Activated gamma-delta T cell treated with Interleukin-2 at 50 U/mL for 16 hours (primary cell): ENCODE measurements around the gene GBE1.
"Not testable (repeated sequence)": the region's sequence is repeated elsewhere in the genome, so short reads cannot be mapped to it uniquely, and the experiment has no call there.

ENCODE experiments used
- DNase-seq: peaks from one replicate; pipeline ENCODE4 v3.0.0-alpha.2; 2020

The GBE1 gene

GRCh38 chr3:81760924-81761903 lies at the start of gene GBE1:
Gene GBE1 (minus strand): TSS chr3:81761645. CDS start chr3:81761517, 128 bp downstream.
- DNase-seq: peak; percentile 85

GRCh38 chr3:81808900-81809299 lies 47.5 kb upstream of the GBE1 start:
- DNase-seq: no peak

- DNase-seq: no peak
Measured at GRCh38 chr3:81799403-81799802, 38.0 kb upstream of the GBE1 start.

- no peak for DNase-seq
Measured at GRCh38 chr3:81793410-81793809, 32.0 kb upstream of the GBE1 start.

GRCh38 chr3:81790117-81790516 lies 28.7 kb upstream of the GBE1 start:
- DNase-seq: no peak

GRCh38 chr3:81789691-81790090 lies 28.2 kb upstream of the GBE1 start:
- no peak for DNase-seq

GRCh38 chr3:81788610-81789009 lies 27.2 kb upstream of the GBE1 start:
- no peak for DNase-seq

- no peak for DNase-seq
Measured at GRCh38 chr3:81788044-81788443, 26.6 kb upstream of the GBE1 start.

- no peak for DNase-seq
Measured at GRCh38 chr3:81782585-81782984, 21.1 kb upstream of the GBE1 start.

- no peak for DNase-seq
Measured at GRCh38 chr3:81778678-81779182, 17.3 kb upstream of the GBE1 start.

- DNase-seq: no peak
Measured at GRCh38 chr3:81776643-81777042, 15.2 kb upstream of the GBE1 start.

GRCh38 chr3:81770710-81771109 lies 9.3 kb upstream of the GBE1 start:
- DNase-seq: no peak

- no peak for DNase-seq
Measured at GRCh38 chr3:81769299-81769698, 7.9 kb upstream of the GBE1 start.

- DNase-seq: not testable (repeated sequence)
Measured at GRCh38 chr3:81767250-81767859, 5.9 kb upstream of the GBE1 start.

- no peak for DNase-seq
Measured at GRCh38 chr3:81765400-81765799, 4.0 kb upstream of the GBE1 start.

GRCh38 chr3:81764665-81765064 lies 3.2 kb upstream of the GBE1 start:
- DNase-seq: no peak

- no peak for DNase-seq
Measured at GRCh38 chr3:81764002-81764401, 2.6 kb upstream of the GBE1 start.

GRCh38 chr3:81763001-81763400 lies 1.6 kb upstream of the GBE1 start:
- DNase-seq: no peak

- DNase-seq: no peak
Measured at GRCh38 chr3:81761904-81762580, 597 bp upstream of the GBE1 start.

- DNase-seq: no peak
Measured at GRCh38 chr3:81760215-81760614, 1.2 kb downstream of the GBE1 start.

- DNase-seq: not testable (repeated sequence)
Measured at GRCh38 chr3:81758771-81759170, 2.7 kb downstream of the GBE1 start.

- no peak for DNase-seq
Measured at GRCh38 chr3:81758275-81758674, 3.2 kb downstream of the GBE1 start.

GRCh38 chr3:81753416-81754027 lies 7.9 kb downstream of the GBE1 start:
- no peak for DNase-seq
